ENCODE results near the gene TMEM198. TPM values are rescaled to one million over a fixed set of nuclear protein-coding genes. Genes with fewer than 3 reads are reported as not detected.
A peak's percentile ranks its signal among the peaks of the same experiment; 100 is the strongest.

TMEM198 gene
- total RNA-seq, 1 experiment from 2014 or later = 1.1 TPM

GRCh38 chr2:219567791-219568361, 24.0 kb downstream of the TMEM198 start:
- intact Hi-C loops (cut with micrococcal nuclease) = no loop called here
- no peak overlapping the region for H3K4me2 ChIP-seq (ENCODE audit: low read length)
- H3K4me1 ChIP-seq (ENCODE audit: insufficient read depth, low read length) = peaks cover 24% of the 10 kb centered on the region
- ChIA-PET POLR2A (ENCODE audit: unreplicated experiment) (no interaction called here), CTCF (no interaction called here)
- BruUV-seq (replicated peaks) = no TSS peak
- peaks cover 20% of the 10 kb centered on the region for H3K79me2 ChIP-seq (ENCODE audit: low read length)
- TF ChIP-seq CTCF (conservative IDR thresholded peaks at IDR 0.05; ENCODE audit: low read depth, low read length) (no peak), EZH2 (IDR thresholded peaks at IDR 0.05; ENCODE audit: low read length, unreplicated experiment) (no peak), EZH2phosphoT487 (IDR thresholded peaks at IDR 0.05; ENCODE audit: borderline replicate concordance, low read length) (no peak)
- H3K4me3 ChIP-seq (ENCODE audit: low read length) = no peak overlapping the region
- no peaks in the 10 kb centered on the region for H3K9me2 ChIP-seq (replicated peaks; ENCODE audit: low read length)
- H3K36me3 ChIP-seq (ENCODE audit: low read depth, low read length) = no peaks in the 10 kb centered on the region; the same call in 1 of the 2 replicates
- DNase-seq = no peak
- no peak overlapping the region for H3K27ac ChIP-seq (ENCODE audit: low read length)
- ATAC-seq = no peak
- H4K20me1 ChIP-seq (ENCODE audit: low read length) = no peaks in the 10 kb centered on the region
- no peak overlapping the region for H3K9ac ChIP-seq (ENCODE audit: low read length)
- no peak overlapping the region for H2AFZ ChIP-seq (ENCODE audit: low read length)
- H3K9me3 ChIP-seq (ENCODE audit: low read length) = no peaks in the 10 kb centered on the region
- no peaks in the 10 kb centered on the region for H3F3A ChIP-seq (ENCODE audit: low read length, unreplicated experiment)
- no peaks in the 10 kb centered on the region for H3K27me3 ChIP-seq (ENCODE audit: low read length)

GRCh38 chr2:219569041-219569440, 25.2 kb downstream of the TMEM198 start:
- no TSS peak for BruUV-seq (replicated peaks)
- Histone ChIP-seq H3K9ac (ENCODE audit: low read length) (no peak overlapping the region), H3K4me1 (ENCODE audit: insufficient read depth, low read length) (peaks cover 24% of the 10 kb centered on the region), H3K36me3 (ENCODE audit: low read depth, low read length) (no peaks in the 10 kb centered on the region; the same call in 1 of the 2 replicates), H3K9me3 (ENCODE audit: low read length) (no peaks in the 10 kb centered on the region), H3K4me3 (ENCODE audit: low read length) (no peak overlapping the region), H3K27ac (ENCODE audit: low read length) (no peak overlapping the region), H3K9me2 (replicated peaks; ENCODE audit: low read length) (no peaks in the 10 kb centered on the region), H3K79me2 (ENCODE audit: low read length) (peaks cover 20% of the 10 kb centered on the region), H4K20me1 (ENCODE audit: low read length) (no peaks in the 10 kb centered on the region), H3K4me2 (ENCODE audit: low read length) (peak overlapping the region; percentile 86; the same call in 1 of the 2 replicates), H2AFZ (ENCODE audit: low read length) (no peak overlapping the region), H3F3A (ENCODE audit: low read length, unreplicated experiment) (no peaks in the 10 kb centered on the region), H3K27me3 (ENCODE audit: low read length) (no peaks in the 10 kb centered on the region)
- ChIA-PET CTCF (no interaction called here), POLR2A (ENCODE audit: unreplicated experiment) (no interaction called here)
- TF ChIP-seq EZH2 (IDR thresholded peaks at IDR 0.05; ENCODE audit: low read length, unreplicated experiment) = no peak
- no peak for TF ChIP-seq CTCF (conservative IDR thresholded peaks at IDR 0.05; ENCODE audit: low read depth, low read length)
- no peak for TF ChIP-seq EZH2phosphoT487 (IDR thresholded peaks at IDR 0.05; ENCODE audit: borderline replicate concordance, low read length)
- intact Hi-C loops (cut with micrococcal nuclease) = no loop called here
- no peak for DNase-seq
- no peak for ATAC-seq

GRCh38 chr2:219569635-219570034, 25.8 kb downstream of the TMEM198 start:
- H3K9ac ChIP-seq (ENCODE audit: low read length) = peak overlapping the region; percentile 74
- H3K36me3 ChIP-seq (ENCODE audit: low read depth, low read length) = no peaks in the 10 kb centered on the region; the same call in 1 of the 2 replicates
- DNase-seq = no peak
- no peak overlapping the region for H3K27ac ChIP-seq (ENCODE audit: low read length)
- H3K79me2 ChIP-seq (ENCODE audit: low read length) = peaks cover 20% of the 10 kb centered on the region
- POLR2A ChIA-PET (ENCODE audit: unreplicated experiment) = no interaction called here
- H2AFZ ChIP-seq (ENCODE audit: low read length) = 0 out of 2 replicates have a peak overlapping the region, but pooled peaks have one; percentile 50
- H3K9me3 ChIP-seq (ENCODE audit: low read length) = no peaks in the 10 kb centered on the region
- no peaks in the 10 kb centered on the region for H3K27me3 ChIP-seq (ENCODE audit: low read length)
- BruUV-seq (replicated peaks) = TSS peak; percentile 36
- H4K20me1 ChIP-seq (ENCODE audit: low read length) = no peaks in the 10 kb centered on the region
- peak overlapping the region; percentile 86 for H3K4me2 ChIP-seq (ENCODE audit: low read length)
- CTCF ChIA-PET = no interaction called here
- peaks cover 24% of the 10 kb centered on the region for H3K4me1 ChIP-seq (ENCODE audit: insufficient read depth, low read length)
- intact Hi-C loops (cut with micrococcal nuclease) = loop anchor here (2.0 kb wide), 1 partner anchor 73 kb away; no protein-coding TSS in a partner anchor
- no peak for ATAC-seq
- no peaks in the 10 kb centered on the region for H3F3A ChIP-seq (ENCODE audit: low read length, unreplicated experiment)
- H3K9me2 ChIP-seq (replicated peaks; ENCODE audit: low read length) = no peaks in the 10 kb centered on the region
- H3K4me3 ChIP-seq (ENCODE audit: low read length) = peak overlapping the region; percentile 72
- TF ChIP-seq CTCF (conservative IDR thresholded peaks at IDR 0.05; ENCODE audit: low read depth, low read length) (no peak), EZH2 (IDR thresholded peaks at IDR 0.05; ENCODE audit: low read length, unreplicated experiment) (no peak), EZH2phosphoT487 (IDR thresholded peaks at IDR 0.05; ENCODE audit: borderline replicate concordance, low read length) (no peak)

Data from PC-3 (cell line).